ENCODE data around the gene ADAM17. TPM values are rescaled to one million over a fixed set of nuclear protein-coding genes. Genes with fewer than 3 reads are reported as not detected.

The ADAM17 gene
- total and polyA plus RNA-seq, 2 of the 8 experiments (the other 6 are each of a cell fraction or from before 2014, with no cell fraction given) = 6.5 to 23.5 TPM

GRCh38 chr2:9441556-9441955, 114.1 kb downstream of the ADAM17 start:
- H3K4me1 ChIP-seq (replicated peaks in 1 of 4; ENCODE audit: control insufficient read depth in 3 of 4, insufficient read depth in 4 of 4, low read length in 3 of 4) = no peaks in the 10 kb centered on the region
- H3K9ac ChIP-seq (replicated peaks in 1 of 4; ENCODE audit: extremely low read depth in 1 of 4, low read depth in 3 of 4, low read length in 3 of 4) = no peak overlapping the region
- no peak overlapping the region for H3K4ac ChIP-seq (replicated peaks; ENCODE audit: insufficient read length, low read depth, low read length)
- no peak overlapping the region for H3K56ac ChIP-seq (replicated peaks; ENCODE audit: insufficient read length, low read depth, low read length)
- H3K14ac ChIP-seq (ENCODE audit: insufficient read length) = no peak overlapping the region
- no peak overlapping the region for H3K4me2 ChIP-seq (ENCODE audit: insufficient read depth in 1 of 2, low read depth in 2 of 2, low read length in 2 of 2)
- H4K8ac ChIP-seq (ENCODE audit: extremely low read depth, insufficient read depth, low read length) = no peak overlapping the region
- H2BK15ac ChIP-seq (ENCODE audit: low read length) = no peak overlapping the region
- POLR2A ChIA-PET (ENCODE audit: partially characterized antibody) = interaction anchor here (1.0 to 1.1 kb wide), 2 partner anchors 10 to 31 kb away, joined by 3 read pairs; no protein-coding TSS in a partner anchor
- H3K23ac ChIP-seq (ENCODE audit: insufficient read length) = no peak overlapping the region
- no peak overlapping the region for H2BK12ac ChIP-seq (ENCODE audit: low read depth, low read length)
- 78% methylated on average over 3 of the region's 3 CpGs; no CpG with 5 or more reads in 1 of the 2 experiments for WGBS, 2 experiments (ENCODE audit: extremely low coverage in 1 of 2, insufficient coverage in 1 of 2, insufficient read length in 1 of 2, insufficient replicate concordance in 2 of 2, low coverage in 1 of 2, low lambda C conversion rate in 2 of 2, missing lambda C conversion rate in 1 of 2)
- no peaks in the 10 kb centered on the region for H3K23me2 ChIP-seq (ENCODE audit: low read depth, low read length)
- no peak overlapping the region for H2BK5ac ChIP-seq (ENCODE audit: low read depth, low read length)
- no peaks in the 10 kb centered on the region; the same call in 1 of the 2 replicates for H3K79me1 ChIP-seq (ENCODE audit: low read depth, low read length)
- H2BK20ac ChIP-seq (ENCODE audit: low read length) = no peak overlapping the region
- no peaks in the 10 kb centered on the region for H3K9me3 ChIP-seq (ENCODE audit: insufficient read depth in 2 of 2, low read depth in 1 of 2, low read length in 1 of 2)
- H4K20me1 ChIP-seq (replicated peaks in 1 of 2; ENCODE audit: control insufficient read depth in 1 of 2, insufficient read depth in 2 of 2, low read length in 2 of 2) = peaks cover 0 to 3% of the 10 kb centered on the region in 2 experiments
- H2AK5ac ChIP-seq (ENCODE audit: low read depth, low read length) = no peak overlapping the region
- no peak overlapping the region for H3K18ac ChIP-seq (ENCODE audit: extremely low read depth, low read length)
- H4K91ac ChIP-seq (replicated peaks; ENCODE audit: insufficient read length, low read length) = no peak overlapping the region
- no peak overlapping the region for H3K4me3 ChIP-seq (ENCODE audit: extremely low read depth in 1 of 4, insufficient read depth in 2 of 4, low read depth in 3 of 4, low read length in 4 of 4)
- H3K79me2 ChIP-seq (ENCODE audit: control insufficient read depth in 1 of 2, insufficient read depth in 2 of 2, low read length in 2 of 2) = no peaks in the 10 kb centered on the region
- H3K27ac ChIP-seq (ENCODE audit: low read depth, low read length) = no peak overlapping the region
- FAIRE-seq (no peak), DNase-seq (ENCODE audit: low read depth in 1 of 2, low spot score in 2 of 2) (no peak)
- no peak overlapping the region for H2AFZ ChIP-seq (ENCODE audit: low read length)
- CTCF ChIA-PET (ENCODE audit: partially characterized antibody) = no interaction called here
- no peak overlapping the region for H4K5ac ChIP-seq (ENCODE audit: insufficient read length, low read depth, low read length)
- no peak overlapping the region for H2BK120ac ChIP-seq (replicated peaks; ENCODE audit: low read depth, low read length)
- peaks cover 8 to 77% (median 52%) of the 10 kb centered on the region in 4 experiments for H3K36me3 ChIP-seq (ENCODE audit: control insufficient read depth in 2 of 4, insufficient read depth in 4 of 4, low read length in 3 of 4)
- no peaks in the 10 kb centered on the region; a peak in 1 of 7 replicates for H3K27me3 ChIP-seq (replicated peaks in 1 of 4; ENCODE audit: control insufficient read depth in 3 of 4, extremely low read depth in 1 of 4, insufficient read depth in 3 of 4, low read length in 3 of 4)
- TF ChIP-seq ATF3 (IDR thresholded peaks at IDR 0.05; ENCODE audit: insufficient read depth, low read depth, low read length) (no peak), JUND (IDR thresholded peaks at IDR 0.05; ENCODE audit: low read length) (no peak), GABPA (IDR thresholded peaks at IDR 0.05; ENCODE audit: borderline replicate concordance, insufficient read depth, low read length) (no peak), SIRT6 (IDR thresholded peaks at IDR 0.05; ENCODE audit: low read length) (no peak), ASH2L (IDR thresholded peaks at IDR 0.05; ENCODE audit: low read length) (no peak), CHD2 (IDR thresholded peaks at IDR 0.05; ENCODE audit: low read length) (no peak)

All from H1 (cell line).